Body of pancreas (tissue), 4 donors: ENCODE measurements around the gene OPRL1.

Experiments used
- POLR2A ChIP-seq, 3 donors: fragments of 450-650 bp; IDR thresholded peaks; one replicate each; pipeline ENCODE4 v1.6.1; 2016; ENCODE audit warnings: antibody characterized with exemption in 3 of 3, mild to moderate bottlenecking in 2 of 3
- TF ChIP-seq, protein P1 (sequence below), 7 experiments: fragments of 450-650 bp in 4 of 7; fragments of 200-600 bp in 3 of 7; sonication (generic) in 3 of 7; IDR thresholded peaks; one replicate each; pipeline ENCODE4 v1.5.1; 2016 to 2019; ENCODE audit warnings: antibody characterized with exemption in 7 of 7

DNA sequence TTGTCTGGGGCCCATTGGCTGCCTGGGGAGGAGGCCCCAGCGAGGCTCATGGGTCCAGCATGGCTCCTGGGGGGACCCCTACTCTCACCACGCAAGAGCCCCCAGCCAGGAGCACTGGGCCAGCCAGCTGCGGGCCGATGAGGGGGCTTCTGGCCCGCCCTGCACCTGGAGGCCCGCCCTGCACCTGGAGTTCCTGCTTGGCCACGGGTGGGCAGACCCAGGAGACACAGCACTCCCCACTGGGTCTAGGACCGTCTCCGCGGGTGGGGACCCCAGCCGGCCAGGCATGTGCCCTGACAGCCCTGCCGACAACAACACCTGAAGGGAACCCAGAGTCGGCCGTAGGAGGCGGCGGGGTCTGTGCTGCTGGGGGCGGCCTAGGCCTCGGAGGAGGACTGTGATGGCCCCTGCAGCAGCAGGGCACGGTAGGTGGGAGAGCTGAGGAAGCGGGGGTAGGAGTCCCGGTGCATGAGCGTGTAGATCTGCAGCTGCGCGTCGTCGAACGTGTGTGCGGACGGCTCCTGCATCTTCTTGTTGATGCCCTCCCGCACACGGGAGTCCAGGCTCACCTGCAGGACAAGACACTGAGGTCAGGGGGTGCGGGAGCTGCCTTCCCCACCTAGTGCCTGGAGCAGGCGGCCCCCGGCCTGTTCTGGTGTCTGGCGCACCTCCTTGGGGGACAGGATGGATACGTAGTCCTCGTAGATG, 6.3 kb upstream of the OPRL1 start:
- TF ChIP-seq, protein P1, sequence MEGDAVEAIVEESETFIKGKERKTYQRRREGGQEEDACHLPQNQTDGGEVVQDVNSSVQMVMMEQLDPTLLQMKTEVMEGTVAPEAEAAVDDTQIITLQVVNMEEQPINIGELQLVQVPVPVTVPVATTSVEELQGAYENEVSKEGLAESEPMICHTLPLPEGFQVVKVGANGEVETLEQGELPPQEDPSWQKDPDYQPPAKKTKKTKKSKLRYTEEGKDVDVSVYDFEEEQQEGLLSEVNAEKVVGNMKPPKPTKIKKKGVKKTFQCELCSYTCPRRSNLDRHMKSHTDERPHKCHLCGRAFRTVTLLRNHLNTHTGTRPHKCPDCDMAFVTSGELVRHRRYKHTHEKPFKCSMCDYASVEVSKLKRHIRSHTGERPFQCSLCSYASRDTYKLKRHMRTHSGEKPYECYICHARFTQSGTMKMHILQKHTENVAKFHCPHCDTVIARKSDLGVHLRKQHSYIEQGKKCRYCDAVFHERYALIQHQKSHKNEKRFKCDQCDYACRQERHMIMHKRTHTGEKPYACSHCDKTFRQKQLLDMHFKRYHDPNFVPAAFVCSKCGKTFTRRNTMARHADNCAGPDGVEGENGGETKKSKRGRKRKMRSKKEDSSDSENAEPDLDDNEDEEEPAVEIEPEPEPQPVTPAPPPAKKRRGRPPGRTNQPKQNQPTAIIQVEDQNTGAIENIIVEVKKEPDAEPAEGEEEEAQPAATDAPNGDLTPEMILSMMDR (IDR thresholded peaks at IDR 0.05) = no peak
- TF ChIP-seq POLR2A (IDR thresholded peaks at IDR 0.05) = no peak
